Omental fat pad (tissue), 4 donors: ENCODE measurements around the gene CNMD. TPM values are rescaled to one million over a fixed set of nuclear protein-coding genes. Genes with fewer than 3 reads are reported as not detected.

Source experiments
- ATAC-seq: fragments of 150-250 bp; one replicate; pipeline ENCODE4 v1.9.1; 2016; ENCODE audit warnings: mild to moderate bottlenecking, moderate library complexity; ENCODE audit not compliant: low FRiP score
- DNase-seq: peaks from one replicate; pipeline ENCODE4 v3.0.0-alpha.2; 2019; ENCODE audit warnings: low spot score
- CTCF ChIP-seq, 3 donors: fragments of 450-650 bp; IDR thresholded peaks; one replicate each; pipeline ENCODE4 v1.5.1; 2016 to 2017; ENCODE audit warnings: antibody characterized with exemption in 3 of 3, mild to moderate bottlenecking in 3 of 3, moderate library complexity in 2 of 3
- total RNA-seq, 4 donors: library from RNA; depleted of rRNA; stranded (reverse); fragments of >200 nt; gene quantifications; one replicate each; pipeline ENCODE4 v1.1.0, GENCODE V29; 2016

The CNMD gene
- total RNA-seq, 4 donors from 2014 or later, result not detected

GRCh38 chr13:52665325-52665724 lies 74.3 kb downstream of the CNMD start:
- DNase-seq, result no peak

DNA sequence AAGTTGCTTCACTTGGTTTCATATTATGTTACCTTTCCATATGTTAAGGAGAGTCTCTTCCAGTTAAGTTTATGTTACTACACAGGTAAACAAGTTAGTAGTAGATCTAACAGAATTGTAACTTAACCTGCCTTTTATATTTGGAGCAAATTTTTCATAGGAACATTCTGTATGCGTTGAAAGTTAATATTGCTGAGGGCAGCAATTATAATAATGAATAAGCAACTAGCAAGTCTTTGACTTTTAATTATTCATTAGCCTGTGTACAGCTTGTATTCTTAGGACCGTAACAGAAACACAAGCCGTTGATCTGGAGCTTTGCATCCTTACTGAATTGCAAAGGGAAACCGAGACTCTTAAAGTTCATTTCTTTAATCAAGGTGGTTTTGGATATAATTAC lies 75.3 kb downstream of the CNMD start:
- no peak for TF ChIP-seq CTCF (IDR thresholded peaks at IDR 0.05)
- DNase-seq, result no peak
- no peak for ATAC-seq

More at GRCh38 chr13:52665325-52665724, 74.3 kb downstream of the CNMD start:
- no peak for TF ChIP-seq CTCF (IDR thresholded peaks at IDR 0.05)
- ATAC-seq, result no peak

DNA sequence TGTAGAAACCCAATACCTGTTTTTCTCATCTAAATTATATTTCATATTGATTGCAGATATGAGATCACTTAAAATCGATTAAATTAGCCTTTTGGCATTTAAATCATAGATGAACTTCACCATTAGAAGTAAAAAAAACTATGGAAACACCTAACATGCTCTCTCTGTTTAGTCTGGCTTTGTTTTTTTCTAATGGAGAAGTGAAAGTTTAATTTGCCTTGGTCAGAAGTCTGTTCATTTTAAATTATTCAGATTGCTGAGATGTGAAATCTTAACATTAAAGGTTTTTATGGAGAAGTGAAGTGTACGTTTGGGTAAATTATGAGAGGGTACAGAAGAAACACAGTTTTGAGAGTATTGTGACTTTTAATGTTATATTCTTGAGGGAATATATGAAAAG lies 80.3 kb downstream of the CNMD start:
- DNase-seq, result no peak
- no peak for ATAC-seq
- TF ChIP-seq CTCF (IDR thresholded peaks at IDR 0.05), result no peak

Other genes with a start within 250 kb of the CNMD start
- 1 to 10 TPM; 1.1 to 5.2 (median 3.6) TPM for gene HNRNPA1L2, start 97.4 kb downstream of the CNMD start, total RNA-seq
- 10 to 100 TPM; 27.5 to 39.1 (median 33.6) TPM for gene SUGT1, start 87.0 kb downstream of the CNMD start, total RNA-seq
- gene PCDH8, start 108.8 kb upstream of the CNMD start, total RNA-seq, result not detected